ENCODE data around the gene GUCY2C.
"Not testable (repeated sequence)": the region's sequence is repeated elsewhere in the genome, so short reads cannot be mapped to it uniquely, and the experiment has no call there.

Gene GUCY2C

GRCh38 chr12:14696265-14696741 is at the start of gene GUCY2C:
GUCY2C (minus strand) TSS chr12:14696599; CDS start chr12:14696448, 151 bp downstream.
- DNase-seq (ENCODE audit: low spot score), result no peak

- DNase-seq (ENCODE audit: low spot score), result no peak
Observed at GRCh38 chr12:14743061-14743460, 46.7 kb upstream of the GUCY2C start.

- no peak for DNase-seq (ENCODE audit: low spot score)
Observed at GRCh38 chr12:14741942-14742341, 45.5 kb upstream of the GUCY2C start.

GRCh38 chr12:14741153-14741552 is 44.8 kb upstream of the GUCY2C start:
- DNase-seq (ENCODE audit: low spot score), result no peak

- not testable (repeated sequence) for DNase-seq (ENCODE audit: low spot score)
Observed at GRCh38 chr12:14736441-14736840, 40.0 kb upstream of the GUCY2C start.

- DNase-seq (ENCODE audit: low spot score), result no peak
Observed at GRCh38 chr12:14731821-14732220, 35.4 kb upstream of the GUCY2C start.

GRCh38 chr12:14729586-14729985 is 33.2 kb upstream of the GUCY2C start:
- DNase-seq (ENCODE audit: low spot score), result no peak

GRCh38 chr12:14723763-14724162 is 27.4 kb upstream of the GUCY2C start:
- DNase-seq (ENCODE audit: low spot score), result peak; percentile 57

GRCh38 chr12:14716848-14717444 is 20.5 kb upstream of the GUCY2C start:
- peak; percentile 13 for DNase-seq (ENCODE audit: low spot score)

GRCh38 chr12:14714437-14714836 is 18.0 kb upstream of the GUCY2C start:
- DNase-seq (ENCODE audit: low spot score), result no peak

GRCh38 chr12:14710632-14711320 is 14.4 kb upstream of the GUCY2C start:
- DNase-seq (ENCODE audit: low spot score), result no peak

GRCh38 chr12:14701809-14702568 is 5.6 kb upstream of the GUCY2C start:
- DNase-seq (ENCODE audit: low spot score), result no peak

GRCh38 chr12:14700935-14701334 is 4.5 kb upstream of the GUCY2C start:
- DNase-seq (ENCODE audit: low spot score), result no peak

GRCh38 chr12:14699923-14700322 is 3.5 kb upstream of the GUCY2C start:
- no peak for DNase-seq (ENCODE audit: low spot score)

GRCh38 chr12:14698555-14698954 is 2.2 kb upstream of the GUCY2C start:
- DNase-seq (ENCODE audit: low spot score), result no peak

- DNase-seq (ENCODE audit: low spot score), result no peak
Observed at GRCh38 chr12:14695715-14696141, 671 bp downstream of the GUCY2C start.

- no peak for DNase-seq (ENCODE audit: low spot score)
Observed at GRCh38 chr12:14694970-14695369, 1.4 kb downstream of the GUCY2C start.

GRCh38 chr12:14694145-14694714 is 2.2 kb downstream of the GUCY2C start:
- DNase-seq (ENCODE audit: low spot score), result no peak

- no peak for DNase-seq (ENCODE audit: low spot score)
Observed at GRCh38 chr12:14693116-14693515, 3.3 kb downstream of the GUCY2C start.

- no peak for DNase-seq (ENCODE audit: low spot score)
Observed at GRCh38 chr12:14691560-14691959, 4.8 kb downstream of the GUCY2C start.

- DNase-seq (ENCODE audit: low spot score), result no peak
Observed at GRCh38 chr12:14689996-14690395, 6.4 kb downstream of the GUCY2C start.

- no peak for DNase-seq (ENCODE audit: low spot score)
Observed at GRCh38 chr12:14689144-14689543, 7.3 kb downstream of the GUCY2C start.

GRCh38 chr12:14682231-14682630 is 14.2 kb downstream of the GUCY2C start:
- not testable (repeated sequence) for DNase-seq (ENCODE audit: low spot score)
